Transverse colon (tissue), 4 donors: Measurements from ENCODE around the gene DECR2. TPM values are rescaled to one million over a fixed set of nuclear protein-coding genes. Genes with fewer than 3 reads are reported as not detected.

Experiments used
- DNase-seq: peaks from one replicate; pipeline ENCODE4 v3.0.0-alpha.2; 2019
- H3K27ac ChIP-seq, 4 donors: fragments of 200-600 bp; sonication (generic); 2 replicates each; pipeline ENCODE4 v1.5.1; 2016 to 2018; ENCODE audit warnings: inconsistent platforms in 4 of 4
- H3K27me3 ChIP-seq: fragments of 200-600 bp; sonication (generic); 2 replicates; pipeline ENCODE4 v1.5.1; 2017; ENCODE audit warnings: inconsistent platforms
- H3K36me3 ChIP-seq, 4 donors: fragments of 200-600 bp; sonication (generic); 2 replicates each; pipeline ENCODE4 v1.5.1; 2017 to 2019; ENCODE audit warnings: inconsistent platforms in 4 of 4
- H3K4me1 ChIP-seq, 4 donors: fragments of 200-600 bp; sonication (generic); 2 replicates each; pipeline ENCODE4 v1.5.1; 2017 to 2020; ENCODE audit warnings: inconsistent platforms in 4 of 4
- H3K4me3 ChIP-seq, 4 donors: fragments of 200-600 bp; sonication (generic); 1 replicate in 1 of 4; 2 replicates in 3 of 4; pipeline versions ENCODE4 v1.5.1 to v1.6.1; 2017 to 2019; ENCODE audit warnings: inconsistent platforms in 4 of 4
- H3K9me3 ChIP-seq, 2 donors: fragments of 200-600 bp; sonication (generic); 2 replicates each; pipeline ENCODE4 v1.5.1; 2017 to 2019; ENCODE audit warnings: inconsistent platforms in 2 of 2
- CTCF ChIP-seq, 5 experiments: fragments of 200-600 bp in 3 of 5; fragments of 450-650 bp in 2 of 5; sonication (generic) in 3 of 5; IDR thresholded peaks; 1 replicate in 2 of 5; 2 replicates in 3 of 5; pipeline ENCODE4 v1.5.1; 2016 to 2017; ENCODE audit warnings: antibody characterized with exemption in 5 of 5, inconsistent platforms in 3 of 5, mild to moderate bottlenecking in 2 of 5, moderate library complexity in 1 of 5
- EP300 ChIP-seq: sonication (generic); formaldehyde crosslinking; IDR thresholded peaks from one replicate; pipeline ENCODE4 v1.6.1; 2017; ENCODE audit warnings: antibody characterized with exemption, low read depth
- POLR2A ChIP-seq: fragments of 450-650 bp; IDR thresholded peaks from one replicate; pipeline ENCODE4 v1.6.1; 2016; ENCODE audit warnings: antibody characterized with exemption, mild to moderate bottlenecking, moderate library complexity
- POLR2AphosphoS5 ChIP-seq, 3 donors: sonication (generic); formaldehyde crosslinking; IDR thresholded peaks; one replicate each; pipeline ENCODE4 v1.6.1; 2016; ENCODE audit warnings: antibody characterized with exemption in 3 of 3
- WGBS, 2 donors: methylation state at CpG; one replicate each; pipeline ENCODE4 v1.1.5; 2018; ENCODE audit warnings: low coverage in 1 of 2; 5-methylcytosine and 5-hydroxymethylcytosine counted together
- in situ Hi-C, 4 donors: fragments of 200-750 bp; cut with MboI; loops; one replicate each; pipeline versions ENCODE4 v1.15.0 to v1.15.1; 2017; ENCODE audit warnings: low sequenced_read_pairs in 3 of 4, low pct_ligation_motif_present in 1 of 4, low pct_unique_long_range_greater_than_20kb in 1 of 4
- intact Hi-C: fragments of 100-400 bp; cut with DNase I; formaldehyde crosslinking; loops from one replicate; pipeline ENCODE4 v1.15.1; 2023; ENCODE audit warnings: low total_unique reads
- total RNA-seq, 4 donors: library from RNA; depleted of rRNA; stranded (reverse); fragments of >200 nt; gene quantifications; one replicate each; pipeline ENCODE4 v1.1.0, GENCODE V29; 2016

DECR2 gene
- total RNA-seq, 4 donors from 2014 or later = 65.7 to 148 (median 108) TPM

- Histone ChIP-seq H3K36me3 (no peaks in the 10 kb centered on the region), H3K27ac (no peak overlapping the region), H3K4me1 (peaks cover 0 to 6% (median 3%) of the 10 kb centered on the region in 4 donors), H3K27me3 (peaks cover 17% of the 10 kb centered on the region), H3K9me3 (no peaks in the 10 kb centered on the region), H3K4me3 (no peak overlapping the region)
- no peak for TF ChIP-seq CTCF (IDR thresholded peaks at IDR 0.05)
- no peak for TF ChIP-seq POLR2A
- TF ChIP-seq EP300 = no peak
- no peak for TF ChIP-seq POLR2AphosphoS5 (IDR thresholded peaks at IDR 0.05)
- peak; percentile 7 for DNase-seq
- in situ Hi-C loops (no loop called here), intact Hi-C loops (loop anchor here (10.0 kb wide), 1 partner anchor 115 kb away; no protein-coding TSS in a partner anchor)
- 86% methylated on average over 45 of the region's 47 CpGs; no CpG with 5 or more reads in 1 of the 2 donors for WGBS, 2 donors
Observed at GRCh38 chr16:359871-360697, 41.6 kb upstream of the DECR2 start.

GRCh38 chr16:360698-361336 is 40.9 kb upstream of the DECR2 start:
- peaks cover 17% of the 10 kb centered on the region for H3K27me3 ChIP-seq
- intact Hi-C loops (no loop called here), in situ Hi-C loops (no loop called here)
- peaks cover 0 to 6% (median 3%) of the 10 kb centered on the region in 4 donors for H3K4me1 ChIP-seq
- H3K4me3 ChIP-seq = no peak overlapping the region
- no peak overlapping the region for H3K27ac ChIP-seq
- WGBS, 2 donors = 92 to 95% methylated on average over 8 to 47 of the region's 47 CpGs
- TF ChIP-seq EP300 = no peak
- no peak for TF ChIP-seq POLR2AphosphoS5 (IDR thresholded peaks at IDR 0.05)
- no peak for TF ChIP-seq CTCF (IDR thresholded peaks at IDR 0.05)
- no peak for TF ChIP-seq POLR2A
- no peaks in the 10 kb centered on the region for H3K9me3 ChIP-seq
- DNase-seq = peak; percentile 5
- no peaks in the 10 kb centered on the region for H3K36me3 ChIP-seq

GRCh38 chr16:361341-361871 is 40.3 kb upstream of the DECR2 start:
- TF ChIP-seq POLR2A = no peak
- TF ChIP-seq POLR2AphosphoS5 (IDR thresholded peaks at IDR 0.05) = no peak
- no peak for TF ChIP-seq EP300
- no peak for TF ChIP-seq CTCF (IDR thresholded peaks at IDR 0.05)
- intact Hi-C loops (no loop called here), in situ Hi-C loops (no loop called here)
- Histone ChIP-seq H3K4me3 (no peak overlapping the region), H3K9me3 (no peaks in the 10 kb centered on the region), H3K4me1 (peaks cover 0 to 6% (median 3%) of the 10 kb centered on the region in 4 donors), H3K27ac (no peak overlapping the region), H3K27me3 (peaks cover 17% of the 10 kb centered on the region), H3K36me3 (no peaks in the 10 kb centered on the region)
- DNase-seq = no peak
- 85% methylated on average over 21 of the region's 30 CpGs; no CpG with 5 or more reads in 1 of the 2 donors for WGBS, 2 donors
